ENCODE results near the gene LRRC3C.

The LRRC3C gene

GRCh38 chr17:39919087-39919683 is 8.3 kb upstream of the LRRC3C start:
- TF ChIP-seq TEAD4 (IDR thresholded peaks at IDR 0.05) (no peak), CREB1 (IDR thresholded peaks at IDR 0.05; ENCODE audit: low read depth) (no peak), NFIC (IDR thresholded peaks at IDR 0.05) (no peak), MAX (IDR thresholded peaks at IDR 0.05) (no peak), RAD21 (IDR thresholded peaks at IDR 0.05; ENCODE audit: low read depth) (no peak), TAF1 (IDR thresholded peaks at IDR 0.05; ENCODE audit: low read depth) (no peak), FOXM1 (IDR thresholded peaks at IDR 0.05; ENCODE audit: borderline replicate concordance, low read depth) (no peak), TCF12 (IDR thresholded peaks at IDR 0.05; ENCODE audit: low read depth) (no peak), EP300 (IDR thresholded peaks at IDR 0.05; ENCODE audit: borderline replicate concordance) (no peak), YY1 (IDR thresholded peaks at IDR 0.05; ENCODE audit: low read depth) (no peak), REST (IDR thresholded peaks at IDR 0.05; ENCODE audit: low read depth) (no peak), ZBTB7A (IDR thresholded peaks at IDR 0.05; ENCODE audit: low read depth) (no peak), EGR1 (IDR thresholded peaks at IDR 0.05) (no peak), USF1 (IDR thresholded peaks at IDR 0.05) (no peak), CEBPB (IDR thresholded peaks at IDR 0.05) (no peak)

- no peak for TF ChIP-seq TAF1 (IDR thresholded peaks at IDR 0.05; ENCODE audit: low read depth)
- no peak for TF ChIP-seq EGR1 (IDR thresholded peaks at IDR 0.05)
- TF ChIP-seq TEAD4 (IDR thresholded peaks at IDR 0.05) = no peak
- TF ChIP-seq MAX (IDR thresholded peaks at IDR 0.05) = no peak
- no peak for TF ChIP-seq CREB1 (IDR thresholded peaks at IDR 0.05; ENCODE audit: low read depth)
- TF ChIP-seq RAD21 (IDR thresholded peaks at IDR 0.05; ENCODE audit: low read depth) = no peak
Observed at GRCh38 chr17:39920218-39921210, 7.0 kb upstream of the LRRC3C start.

- no peak for TF ChIP-seq YY1 (IDR thresholded peaks at IDR 0.05; ENCODE audit: low read depth)
- no peak for TF ChIP-seq RAD21 (IDR thresholded peaks at IDR 0.05; ENCODE audit: low read depth)
- TF ChIP-seq MAX (IDR thresholded peaks at IDR 0.05) = no peak
- no peak for TF ChIP-seq TEAD4 (IDR thresholded peaks at IDR 0.05)
- TF ChIP-seq EP300 (IDR thresholded peaks at IDR 0.05; ENCODE audit: borderline replicate concordance) = no peak
- TF ChIP-seq CEBPB (IDR thresholded peaks at IDR 0.05) = no peak
- TF ChIP-seq NFIC (IDR thresholded peaks at IDR 0.05) = no peak
- TF ChIP-seq TAF1 (IDR thresholded peaks at IDR 0.05; ENCODE audit: low read depth) = no peak
- TF ChIP-seq TCF12 (IDR thresholded peaks at IDR 0.05; ENCODE audit: low read depth) = no peak
- no peak for TF ChIP-seq EGR1 (IDR thresholded peaks at IDR 0.05)
- TF ChIP-seq FOXM1 (IDR thresholded peaks at IDR 0.05; ENCODE audit: borderline replicate concordance, low read depth) = no peak
- TF ChIP-seq CREB1 (IDR thresholded peaks at IDR 0.05; ENCODE audit: low read depth) = no peak
- TF ChIP-seq ZBTB7A (IDR thresholded peaks at IDR 0.05; ENCODE audit: low read depth) = no peak
- no peak for TF ChIP-seq USF1 (IDR thresholded peaks at IDR 0.05)
- no peak for TF ChIP-seq REST (IDR thresholded peaks at IDR 0.05; ENCODE audit: low read depth)
Observed at GRCh38 chr17:39921323-39921722, 6.2 kb upstream of the LRRC3C start.

GRCh38 chr17:39922006-39922405 is 5.5 kb upstream of the LRRC3C start:
- TF ChIP-seq TCF12 (IDR thresholded peaks at IDR 0.05; ENCODE audit: low read depth) (no peak), REST (IDR thresholded peaks at IDR 0.05; ENCODE audit: low read depth) (no peak), ZBTB7A (IDR thresholded peaks at IDR 0.05; ENCODE audit: low read depth) (no peak), FOXM1 (IDR thresholded peaks at IDR 0.05; ENCODE audit: borderline replicate concordance, low read depth) (no peak), CEBPB (IDR thresholded peaks at IDR 0.05) (no peak), TEAD4 (IDR thresholded peaks at IDR 0.05) (no peak), CREB1 (IDR thresholded peaks at IDR 0.05; ENCODE audit: low read depth) (no peak), USF1 (IDR thresholded peaks at IDR 0.05) (no peak), EGR1 (IDR thresholded peaks at IDR 0.05) (no peak)
